ENCODE measurements around the gene PTPRD. TPM values are rescaled to one million over a fixed set of nuclear protein-coding genes. Genes with fewer than 3 reads are reported as not detected.

Gene PTPRD
- total RNA-seq, 1 experiment from 2014 or later, result 69.6 TPM

DNA sequence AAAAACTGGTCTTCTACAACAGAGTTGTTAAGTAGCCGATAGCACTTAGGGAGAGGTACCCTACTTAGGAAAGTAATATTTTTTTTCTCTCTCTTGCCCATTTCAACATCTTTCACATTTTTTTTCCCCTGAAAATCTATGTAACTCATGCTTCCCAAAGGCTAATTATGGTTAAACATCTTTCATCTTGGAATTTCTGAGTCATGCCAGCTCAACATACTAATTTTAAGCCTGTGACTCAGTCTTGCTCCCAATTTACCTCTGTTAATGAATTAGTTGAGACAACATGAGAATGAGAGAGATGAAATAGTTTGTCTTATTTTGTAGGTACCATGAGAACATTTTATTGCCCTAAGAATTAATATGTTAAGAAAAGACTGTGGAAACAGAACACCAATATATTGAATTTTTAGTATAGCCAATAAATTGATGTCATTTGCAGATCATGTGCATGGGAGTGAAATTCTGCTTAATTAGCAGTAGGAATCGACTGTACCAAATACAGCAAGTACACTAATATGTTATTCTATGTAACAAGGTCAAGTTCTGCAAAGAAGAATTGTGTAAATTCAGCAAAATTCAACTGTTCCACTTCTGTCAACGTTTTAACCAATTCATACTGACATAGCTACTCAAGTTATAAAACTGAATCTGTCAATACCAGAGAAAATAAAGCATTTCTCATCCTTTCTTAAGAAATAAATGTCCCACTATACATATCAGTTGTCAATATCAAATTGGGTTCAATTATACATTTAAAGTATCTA, 550.0 kb downstream of the PTPRD start:
- CTCF ChIA-PET, result interaction anchor here (0.8 to 1.6 kb wide), 4 partner anchors 9 to 206 kb away, joined by 3 to 6 read pairs (median 4); no protein-coding TSS in a partner anchor
- H3K27ac Mint-ChIP-seq, result no peak overlapping the region
- no peak overlapping the region for H3K4me3 Mint-ChIP-seq
- TF ChIP-seq ZNF219 (CRISPR knock-in tag; IDR thresholded peaks at IDR 0.05; ENCODE audit: borderline replicate concordance) (no peak), ZNF138 (CRISPR knock-in tag; conservative IDR thresholded peaks at IDR 0.05) (no peak), ZNF232 (CRISPR knock-in tag; IDR thresholded peaks at IDR 0.05) (no peak), GTF2I (CRISPR knock-in tag; conservative IDR thresholded peaks at IDR 0.05) (no peak), JUN (CRISPR knock-in tag; IDR thresholded peaks at IDR 0.05) (no peak), OVOL2 (CRISPR knock-in tag; IDR thresholded peaks at IDR 0.05; ENCODE audit: borderline replicate concordance) (no peak), ZNF416 (CRISPR knock-in tag; IDR thresholded peaks at IDR 0.05) (no peak), HMGA2 (CRISPR knock-in tag; IDR thresholded peaks at IDR 0.05) (no peak), ZBTB21 (CRISPR knock-in tag; IDR thresholded peaks at IDR 0.05; ENCODE audit: borderline replicate concordance) (no peak), HMGXB4 (CRISPR knock-in tag; IDR thresholded peaks at IDR 0.05) (no peak), NR1H2 (CRISPR knock-in tag; IDR thresholded peaks at IDR 0.05) (no peak), CREB1 (CRISPR knock-in tag; IDR thresholded peaks at IDR 0.05) (no peak), ZNF281 (CRISPR knock-in tag; IDR thresholded peaks at IDR 0.05) (no peak), ZNF425 (CRISPR knock-in tag; conservative IDR thresholded peaks at IDR 0.05) (no peak), TCF7 (CRISPR knock-in tag; IDR thresholded peaks at IDR 0.05; ENCODE audit: low read depth) (no peak)
- TF ChIP-seq, protein P1, sequence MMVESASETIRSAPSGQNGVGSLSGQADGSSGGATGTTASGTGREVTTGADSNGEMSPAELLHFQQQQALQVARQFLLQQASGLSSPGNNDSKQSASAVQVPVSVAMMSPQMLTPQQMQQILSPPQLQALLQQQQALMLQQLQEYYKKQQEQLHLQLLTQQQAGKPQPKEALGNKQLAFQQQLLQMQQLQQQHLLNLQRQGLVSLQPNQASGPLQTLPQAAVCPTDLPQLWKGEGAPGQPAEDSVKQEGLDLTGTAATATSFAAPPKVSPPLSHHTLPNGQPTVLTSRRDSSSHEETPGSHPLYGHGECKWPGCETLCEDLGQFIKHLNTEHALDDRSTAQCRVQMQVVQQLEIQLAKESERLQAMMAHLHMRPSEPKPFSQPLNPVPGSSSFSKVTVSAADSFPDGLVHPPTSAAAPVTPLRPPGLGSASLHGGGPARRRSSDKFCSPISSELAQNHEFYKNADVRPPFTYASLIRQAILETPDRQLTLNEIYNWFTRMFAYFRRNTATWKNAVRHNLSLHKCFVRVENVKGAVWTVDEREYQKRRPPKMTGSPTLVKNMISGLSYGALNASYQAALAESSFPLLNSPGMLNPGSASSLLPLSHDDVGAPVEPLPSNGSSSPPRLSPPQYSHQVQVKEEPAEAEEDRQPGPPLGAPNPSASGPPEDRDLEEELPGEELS (CRISPR knock-in tag; IDR thresholded peaks at IDR 0.05), result no peak
- TF ChIP-seq, protein P2, sequence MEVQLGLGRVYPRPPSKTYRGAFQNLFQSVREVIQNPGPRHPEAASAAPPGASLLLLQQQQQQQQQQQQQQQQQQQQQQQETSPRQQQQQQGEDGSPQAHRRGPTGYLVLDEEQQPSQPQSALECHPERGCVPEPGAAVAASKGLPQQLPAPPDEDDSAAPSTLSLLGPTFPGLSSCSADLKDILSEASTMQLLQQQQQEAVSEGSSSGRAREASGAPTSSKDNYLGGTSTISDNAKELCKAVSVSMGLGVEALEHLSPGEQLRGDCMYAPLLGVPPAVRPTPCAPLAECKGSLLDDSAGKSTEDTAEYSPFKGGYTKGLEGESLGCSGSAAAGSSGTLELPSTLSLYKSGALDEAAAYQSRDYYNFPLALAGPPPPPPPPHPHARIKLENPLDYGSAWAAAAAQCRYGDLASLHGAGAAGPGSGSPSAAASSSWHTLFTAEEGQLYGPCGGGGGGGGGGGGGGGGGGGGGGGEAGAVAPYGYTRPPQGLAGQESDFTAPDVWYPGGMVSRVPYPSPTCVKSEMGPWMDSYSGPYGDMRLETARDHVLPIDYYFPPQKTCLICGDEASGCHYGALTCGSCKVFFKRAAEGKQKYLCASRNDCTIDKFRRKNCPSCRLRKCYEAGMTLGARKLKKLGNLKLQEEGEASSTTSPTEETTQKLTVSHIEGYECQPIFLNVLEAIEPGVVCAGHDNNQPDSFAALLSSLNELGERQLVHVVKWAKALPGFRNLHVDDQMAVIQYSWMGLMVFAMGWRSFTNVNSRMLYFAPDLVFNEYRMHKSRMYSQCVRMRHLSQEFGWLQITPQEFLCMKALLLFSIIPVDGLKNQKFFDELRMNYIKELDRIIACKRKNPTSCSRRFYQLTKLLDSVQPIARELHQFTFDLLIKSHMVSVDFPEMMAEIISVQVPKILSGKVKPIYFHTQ (CRISPR knock-in tag; IDR thresholded peaks at IDR 0.05), result no peak
- TF ChIP-seq, protein P3, sequence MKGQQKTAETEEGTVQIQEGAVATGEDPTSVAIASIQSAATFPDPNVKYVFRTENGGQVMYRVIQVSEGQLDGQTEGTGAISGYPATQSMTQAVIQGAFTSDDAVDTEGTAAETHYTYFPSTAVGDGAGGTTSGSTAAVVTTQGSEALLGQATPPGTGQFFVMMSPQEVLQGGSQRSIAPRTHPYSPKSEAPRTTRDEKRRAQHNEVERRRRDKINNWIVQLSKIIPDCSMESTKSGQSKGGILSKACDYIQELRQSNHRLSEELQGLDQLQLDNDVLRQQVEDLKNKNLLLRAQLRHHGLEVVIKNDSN (CRISPR knock-in tag; IDR thresholded peaks at IDR 0.05), result no peak
- TF ChIP-seq, protein P4, sequence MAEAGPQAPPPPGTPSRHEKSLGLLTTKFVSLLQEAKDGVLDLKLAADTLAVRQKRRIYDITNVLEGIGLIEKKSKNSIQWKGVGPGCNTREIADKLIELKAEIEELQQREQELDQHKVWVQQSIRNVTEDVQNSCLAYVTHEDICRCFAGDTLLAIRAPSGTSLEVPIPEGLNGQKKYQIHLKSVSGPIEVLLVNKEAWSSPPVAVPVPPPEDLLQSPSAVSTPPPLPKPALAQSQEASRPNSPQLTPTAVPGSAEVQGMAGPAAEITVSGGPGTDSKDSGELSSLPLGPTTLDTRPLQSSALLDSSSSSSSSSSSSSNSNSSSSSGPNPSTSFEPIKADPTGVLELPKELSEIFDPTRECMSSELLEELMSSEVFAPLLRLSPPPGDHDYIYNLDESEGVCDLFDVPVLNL (CRISPR knock-in tag; IDR thresholded peaks at IDR 0.05; ENCODE audit: borderline replicate concordance, low read depth), result no peak
- no peaks in the 10 kb centered on the region for H3K27me3 Mint-ChIP-seq (ENCODE audit: low read depth)
- no peaks in the 10 kb centered on the region for H3K9me3 Mint-ChIP-seq
- DNase-seq (ENCODE audit: low spot score) (no peak), ATAC-seq (no peak)
- POLR2A ChIA-PET, result no interaction called here
- H3K36me3 Mint-ChIP-seq, result no peaks in the 10 kb centered on the region
- peaks cover 22% of the 10 kb centered on the region for H3K4me1 Mint-ChIP-seq
